Testis (tissue), 2 donors: ENCODE results near the gene TEKT2.

ENCODE experiments used
- CTCF ChIP-seq, 3 experiments: fragments of 450-650 bp in 2 of 3; fragments of 200-600 bp in 1 of 3; sonication (generic) in 1 of 3; IDR thresholded peaks; one replicate each; pipeline ENCODE4 v1.5.1; 2016 to 2019; ENCODE audit warnings: antibody characterized with exemption in 3 of 3, mild to moderate bottlenecking in 2 of 3, moderate library complexity in 1 of 3
- POLR2A ChIP-seq: fragments of 450-650 bp; IDR thresholded peaks from one replicate; pipeline ENCODE4 v1.6.1; 2017; ENCODE audit warnings: antibody characterized with exemption, mild to moderate bottlenecking, moderate library complexity

DNA sequence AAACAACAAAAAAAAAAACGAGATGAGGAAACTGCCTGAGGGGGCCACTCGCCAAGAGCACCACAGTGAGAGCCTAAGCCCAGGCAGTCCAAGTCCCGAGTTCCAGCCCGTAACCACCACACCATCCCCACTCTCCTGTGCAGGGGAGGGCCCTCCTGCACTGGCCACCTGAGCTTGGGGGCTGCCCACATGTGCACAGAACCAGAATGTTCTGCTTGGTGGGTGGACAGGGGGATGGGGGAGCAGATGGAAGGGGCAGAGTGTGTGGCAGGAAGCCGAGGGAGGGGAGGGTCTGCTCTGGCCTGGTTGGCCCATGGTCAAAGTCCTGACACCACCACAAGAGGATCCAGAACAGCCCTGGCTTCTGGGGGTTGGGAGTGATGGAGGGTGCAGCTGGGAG, 22.4 kb downstream of the TEKT2 start:
- no peak for TF ChIP-seq POLR2A
- TF ChIP-seq CTCF (IDR thresholded peaks at IDR 0.05) = no peak
